ENCODE measurements around the gene SNED1. TPM values are rescaled to one million over a fixed set of nuclear protein-coding genes. Genes with fewer than 3 reads are reported as not detected.

SNED1 gene
- total RNA-seq, 1 experiment from 2014 or later = 18.3 TPM

GRCh38 chr2:241112592-241112991 is 114.2 kb downstream of the SNED1 start:
- H3K9me3 ChIP-seq (replicated peaks) = no peaks in the 10 kb centered on the region
- H3K36me3 ChIP-seq = peaks cover 38% of the 10 kb centered on the region
- H3K27ac ChIP-seq = no peak overlapping the region
- H3K4me3 ChIP-seq = no peak overlapping the region
- H3K27me3 ChIP-seq (replicated peaks) = no peaks in the 10 kb centered on the region
- no peak for DNase-seq (ENCODE audit: low read depth in 1 of 2, low spot score in 2 of 2)
- no peaks in the 10 kb centered on the region for H3K4me1 ChIP-seq (replicated peaks)

- H3K9me3 ChIP-seq (replicated peaks) = no peaks in the 10 kb centered on the region
- H3K4me3 ChIP-seq = no peak overlapping the region
- H3K36me3 ChIP-seq = peaks cover 28% of the 10 kb centered on the region
- H3K27ac ChIP-seq = no peak overlapping the region
- no peak for DNase-seq (ENCODE audit: low read depth in 1 of 2, low spot score in 2 of 2)
- no peaks in the 10 kb centered on the region for H3K4me1 ChIP-seq (replicated peaks)
- no peaks in the 10 kb centered on the region for H3K27me3 ChIP-seq (replicated peaks)
These were observed 116.4 kb downstream of the SNED1 start for GRCh38 chr2:241114836-241115235.

GRCh38 chr2:241115361-241115760 is 116.9 kb downstream of the SNED1 start:
- H3K36me3 ChIP-seq = peaks cover 30% of the 10 kb centered on the region
- DNase-seq (ENCODE audit: low read depth in 1 of 2, low spot score in 2 of 2) = no peak
- H3K27me3 ChIP-seq (replicated peaks) = no peaks in the 10 kb centered on the region
- no peaks in the 10 kb centered on the region for H3K4me1 ChIP-seq (replicated peaks)
- H3K27ac ChIP-seq = no peak overlapping the region
- no peak overlapping the region for H3K4me3 ChIP-seq
- H3K9me3 ChIP-seq (replicated peaks) = no peaks in the 10 kb centered on the region

GRCh38 chr2:241116606-241117560 is 118.5 kb downstream of the SNED1 start:
- Histone ChIP-seq H3K27me3 (replicated peaks) (no peaks in the 10 kb centered on the region), H3K4me1 (replicated peaks) (no peaks in the 10 kb centered on the region), H3K36me3 (peaks cover 36% of the 10 kb centered on the region), H3K4me3 (no peak overlapping the region), H3K9me3 (replicated peaks) (no peaks in the 10 kb centered on the region), H3K27ac (no peak overlapping the region)
- DNase-seq (ENCODE audit: low read depth in 1 of 2, low spot score in 2 of 2) = no peak

GRCh38 chr2:241118737-241119505 is 120.5 kb downstream of the SNED1 start:
- H3K4me1 ChIP-seq (replicated peaks) = no peaks in the 10 kb centered on the region
- peaks cover 46% of the 10 kb centered on the region for H3K36me3 ChIP-seq
- no peak overlapping the region for H3K4me3 ChIP-seq
- H3K9me3 ChIP-seq (replicated peaks) = no peaks in the 10 kb centered on the region
- no peaks in the 10 kb centered on the region for H3K27me3 ChIP-seq (replicated peaks)
- no peak for DNase-seq (ENCODE audit: low read depth in 1 of 2, low spot score in 2 of 2)
- no peak overlapping the region for H3K27ac ChIP-seq

GRCh38 chr2:241120440-241120839 is 122.0 kb downstream of the SNED1 start:
- DNase-seq (ENCODE audit: low read depth in 1 of 2, low spot score in 2 of 2) = no peak
- Histone ChIP-seq H3K27me3 (replicated peaks) (no peaks in the 10 kb centered on the region), H3K4me3 (no peak overlapping the region), H3K27ac (no peak overlapping the region), H3K9me3 (replicated peaks) (no peaks in the 10 kb centered on the region), H3K36me3 (peaks cover 41% of the 10 kb centered on the region), H3K4me1 (replicated peaks) (no peaks in the 10 kb centered on the region)

GRCh38 chr2:241121008-241121407 is 122.6 kb downstream of the SNED1 start:
- peaks cover 46% of the 10 kb centered on the region for H3K36me3 ChIP-seq

GRCh38 chr2:241122376-241123002 is 124.1 kb downstream of the SNED1 start:
- H3K4me3 ChIP-seq = no peak overlapping the region
- no peaks in the 10 kb centered on the region for H3K27me3 ChIP-seq (replicated peaks)
- DNase-seq (ENCODE audit: low read depth in 1 of 2, low spot score in 2 of 2) = no peak
- H3K27ac ChIP-seq = no peak overlapping the region
- no peaks in the 10 kb centered on the region for H3K4me1 ChIP-seq (replicated peaks)
- no peaks in the 10 kb centered on the region for H3K9me3 ChIP-seq (replicated peaks)
- peaks cover 60% of the 10 kb centered on the region for H3K36me3 ChIP-seq

More at GRCh38 chr2:241121008-241121407, 122.6 kb downstream of the SNED1 start:
- H3K4me3 ChIP-seq = no peak overlapping the region
- DNase-seq (ENCODE audit: low read depth in 1 of 2, low spot score in 2 of 2) = no peak
- no peaks in the 10 kb centered on the region for H3K27me3 ChIP-seq (replicated peaks)
- no peaks in the 10 kb centered on the region for H3K9me3 ChIP-seq (replicated peaks)
- H3K4me1 ChIP-seq (replicated peaks) = no peaks in the 10 kb centered on the region
- H3K27ac ChIP-seq = no peak overlapping the region

- no peaks in the 10 kb centered on the region for H3K27me3 ChIP-seq (replicated peaks)
These were observed 125.6 kb downstream of the SNED1 start for GRCh38 chr2:241123816-241124536.

GRCh38 chr2:241125626-241126025 is 127.2 kb downstream of the SNED1 start:
- H3K4me3 ChIP-seq = no peak overlapping the region
- no peak overlapping the region for H3K27ac ChIP-seq
- no peaks in the 10 kb centered on the region for H3K9me3 ChIP-seq (replicated peaks)
- no peaks in the 10 kb centered on the region for H3K27me3 ChIP-seq (replicated peaks)
- peaks cover 61% of the 10 kb centered on the region for H3K36me3 ChIP-seq
- DNase-seq (ENCODE audit: low read depth in 1 of 2, low spot score in 2 of 2) = no peak
- H3K4me1 ChIP-seq (replicated peaks) = no peaks in the 10 kb centered on the region

More at GRCh38 chr2:241123816-241124536, 125.6 kb downstream of the SNED1 start:
- Histone ChIP-seq H3K9me3 (replicated peaks) (no peaks in the 10 kb centered on the region), H3K4me3 (no peak overlapping the region), H3K36me3 (peaks cover 60% of the 10 kb centered on the region), H3K27ac (no peak overlapping the region), H3K4me1 (replicated peaks) (no peaks in the 10 kb centered on the region)
- DNase-seq (ENCODE audit: low read depth in 1 of 2, low spot score in 2 of 2) = no peak

- Histone ChIP-seq H3K4me3 (no peak overlapping the region), H3K27ac (no peak overlapping the region), H3K27me3 (replicated peaks) (no peaks in the 10 kb centered on the region), H3K4me1 (replicated peaks) (no peaks in the 10 kb centered on the region), H3K36me3 (peaks cover 55% of the 10 kb centered on the region), H3K9me3 (replicated peaks) (no peaks in the 10 kb centered on the region)
- no peak for DNase-seq (ENCODE audit: low read depth in 1 of 2, low spot score in 2 of 2)
These were observed 127.8 kb downstream of the SNED1 start for GRCh38 chr2:241126201-241126611.

GRCh38 chr2:241126771-241127202 is 128.4 kb downstream of the SNED1 start:
- no peaks in the 10 kb centered on the region for H3K27me3 ChIP-seq (replicated peaks)
- no peak overlapping the region for H3K27ac ChIP-seq
- no peak for DNase-seq (ENCODE audit: low read depth in 1 of 2, low spot score in 2 of 2)

GRCh38 chr2:241128266-241128665 is 129.8 kb downstream of the SNED1 start:
- Histone ChIP-seq H3K9me3 (replicated peaks) (no peaks in the 10 kb centered on the region), H3K27ac (no peak overlapping the region), H3K27me3 (replicated peaks) (no peaks in the 10 kb centered on the region), H3K4me1 (replicated peaks) (no peaks in the 10 kb centered on the region), H3K36me3 (peaks cover 49% of the 10 kb centered on the region), H3K4me3 (no peak overlapping the region)
- no peak for DNase-seq (ENCODE audit: low read depth in 1 of 2, low spot score in 2 of 2)

More at GRCh38 chr2:241126771-241127202, 128.4 kb downstream of the SNED1 start:
- Histone ChIP-seq H3K9me3 (replicated peaks) (no peaks in the 10 kb centered on the region), H3K4me1 (replicated peaks) (no peaks in the 10 kb centered on the region), H3K4me3 (no peak overlapping the region), H3K36me3 (peaks cover 53% of the 10 kb centered on the region)
